ENCODE data around the gene AOPEP. TPM values are rescaled to one million over a fixed set of nuclear protein-coding genes. Genes with fewer than 3 reads are reported as not detected.

AOPEP gene
- total and polyA plus RNA-seq, 2 donors (not counting 3 experiments of a cell fraction or from before 2014, with no cell fraction given): 20.2 to 41.6 TPM

DNA sequence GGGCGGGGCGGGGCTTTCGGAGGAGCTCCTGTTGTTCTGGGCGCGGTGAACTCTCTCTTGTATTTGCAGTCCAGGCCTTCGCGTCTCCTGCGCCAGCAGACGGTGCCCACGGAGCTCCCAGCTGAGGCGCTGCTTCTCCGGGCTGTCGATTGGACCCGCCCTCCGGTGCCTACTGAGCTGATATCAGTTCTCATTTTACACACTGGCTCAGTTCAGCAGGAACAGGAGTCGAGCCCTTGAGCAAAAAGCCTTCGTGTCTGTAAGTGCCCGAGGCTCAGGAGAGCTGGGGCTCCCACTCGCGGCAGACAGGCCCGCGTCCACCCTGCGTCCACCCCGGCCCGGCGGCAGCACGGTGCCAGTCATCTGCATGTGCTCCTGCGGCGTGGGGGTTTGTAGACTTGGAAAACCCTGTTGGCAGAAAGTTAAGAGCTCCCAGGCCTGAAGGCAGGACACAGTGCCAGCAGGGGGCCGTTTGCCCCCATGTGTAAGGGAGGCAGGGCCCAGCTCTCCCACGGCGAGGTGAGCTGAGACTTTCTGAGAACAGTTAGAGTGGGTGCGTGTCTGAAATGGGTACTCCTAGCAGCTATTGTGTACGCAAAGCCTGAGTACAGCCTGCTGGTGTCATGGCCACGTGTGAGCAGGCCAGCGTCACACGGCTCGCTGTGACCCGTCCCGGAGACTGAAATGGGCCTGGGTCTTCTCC is 359.5 kb downstream of the AOPEP start:
- H3K4me1 ChIP-seq (ENCODE audit: control insufficient read depth, extremely low read depth, insufficient read depth, low read length): no peaks in the 10 kb centered on the region
- no peaks in the 10 kb centered on the region for H3K27me3 ChIP-seq (ENCODE audit: control insufficient read depth in 2 of 2, insufficient read depth in 2 of 2, low read length in 2 of 2)
- no peaks in the 10 kb centered on the region for H3K9me1 ChIP-seq (replicated peaks; ENCODE audit: control insufficient read depth, extremely low read depth, insufficient read depth, low read length)
- BruUV-seq (replicated peaks): no TSS peak
- H4K20me1 ChIP-seq (replicated peaks; ENCODE audit: control insufficient read depth, extremely low read depth, insufficient read depth, low read length): no peaks in the 10 kb centered on the region
- ChIA-PET POLR2A (no interaction called here), CTCF (interaction anchor here (2.9 kb wide), 1 partner anchor 41 kb away, joined by 9 read pairs; no protein-coding TSS in a partner anchor)
- H2AFZ ChIP-seq (ENCODE audit: low read depth, low read length): no peak overlapping the region
- H3K36me3 ChIP-seq (ENCODE audit: control insufficient read depth in 2 of 2, extremely low read depth in 1 of 2, insufficient read depth in 2 of 2, low read length in 2 of 2): peaks cover 4 to 47% of the 10 kb centered on the region in 2 experiments
- intact Hi-C loops (cut with micrococcal nuclease) (no loop called here), dilution Hi-C loops (cut with MboI; ENCODE audit: extremely low pct_ligation_motif_present, low sequenced_read_pairs) (no loop called here)
- H3K4me3 ChIP-seq (replicated peaks in 1 of 3; ENCODE audit: insufficient read depth in 1 of 3, low read depth in 1 of 3, low read length in 3 of 3): no peak overlapping the region
- no peak overlapping the region for H3K27ac ChIP-seq (ENCODE audit: insufficient read depth, low read depth, low read length)
- H3K79me2 ChIP-seq (ENCODE audit: control insufficient read depth, insufficient read depth, low read length): no peaks in the 10 kb centered on the region
- DNase-seq (ENCODE audit: low read depth, low spot score) (no peak), FAIRE-seq (no peak)
- H3K9ac ChIP-seq (replicated peaks; ENCODE audit: extremely low read depth, insufficient read depth, low read length): no peak overlapping the region
- no peaks in the 10 kb centered on the region for H3K9me3 ChIP-seq (replicated peaks; ENCODE audit: control insufficient read depth, insufficient read depth, low read length)
- TF ChIP-seq JUN (IDR thresholded peaks at IDR 0.05; ENCODE audit: borderline replicate concordance, insufficient read depth, insufficient read length, low read depth) (no peak), CTCF (IDR thresholded peaks at IDR 0.05; ENCODE audit: extremely low read depth in 1 of 2, insufficient read depth in 1 of 2, low read depth in 1 of 2, low read length in 2 of 2) (no peak), EZH2 (IDR thresholded peaks at IDR 0.05; ENCODE audit: borderline replicate concordance, low read depth, low read length, severe bottlenecking) (no peak), MYC (IDR thresholded peaks at IDR 0.05; ENCODE audit: low read depth, low read length) (no peak), POLR2A (IDR thresholded peaks at IDR 0.05; ENCODE audit: low read depth, low read length) (no peak)
- TF ChIP-seq, protein P1, sequence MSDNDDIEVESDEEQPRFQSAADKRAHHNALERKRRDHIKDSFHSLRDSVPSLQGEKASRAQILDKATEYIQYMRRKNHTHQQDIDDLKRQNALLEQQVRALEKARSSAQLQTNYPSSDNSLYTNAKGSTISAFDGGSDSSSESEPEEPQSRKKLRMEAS (IDR thresholded peaks at IDR 0.05; ENCODE audit: insufficient read depth, insufficient read length): no peak
- H3K4me2 ChIP-seq (ENCODE audit: insufficient read depth, low read length): no peak overlapping the region

Measured in endothelial cell of umbilical vein (primary cell).